HG02798 (cell line): ENCODE measurements around the gene DLGAP1.
"Not testable (repeated sequence)": the region's sequence is repeated elsewhere in the genome, so short reads cannot be mapped to it uniquely, and the experiment has no call there.

Experiments
- ATAC-seq: cut with Tn5 transposase; IDR thresholded peaks from one replicate; pipeline ENCODE4 v1.9.1; 2021; ENCODE audit warnings: mild to moderate bottlenecking; ENCODE audit not compliant: unreplicated experiment, poor library complexity

The DLGAP1 gene

DNA sequence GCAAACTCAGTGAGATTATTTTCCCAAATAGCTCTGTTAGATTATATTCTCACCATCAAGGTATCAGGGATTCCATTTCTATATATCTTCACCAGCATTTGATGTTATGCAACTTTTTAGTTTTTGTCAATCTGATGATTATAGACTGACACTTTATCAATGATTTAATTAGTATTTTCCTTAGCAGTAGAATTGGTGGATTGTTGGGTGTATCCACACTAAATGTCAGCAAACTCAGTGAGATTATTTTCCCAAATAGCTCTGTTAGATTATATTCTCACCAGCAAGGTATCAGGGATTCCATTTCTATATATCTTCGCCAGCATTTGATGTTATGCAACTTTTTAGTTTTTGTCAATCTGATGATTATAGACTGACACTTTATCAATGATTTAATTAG, 432.4 kb downstream of the DLGAP1 start:
- ATAC-seq, result not testable (repeated sequence)

DNA sequence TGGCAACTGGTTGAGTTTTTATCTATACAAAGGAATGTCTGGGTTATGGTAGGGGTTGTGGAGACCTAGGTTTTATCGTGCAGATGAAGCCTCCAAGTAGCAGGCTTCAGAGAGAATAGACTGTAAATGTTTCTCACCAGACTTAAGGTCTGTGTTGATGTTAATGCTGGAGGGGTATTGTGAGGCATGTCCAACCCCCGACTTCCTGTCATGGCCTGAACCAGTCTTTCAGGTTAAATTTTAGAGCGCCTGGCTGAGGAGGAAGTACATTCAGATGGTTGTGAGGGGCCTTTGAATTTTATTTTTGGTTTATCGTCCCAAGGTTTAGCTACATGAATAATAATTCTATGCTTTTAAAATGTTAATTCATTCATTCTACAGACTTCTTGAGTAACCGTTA, 435.1 kb downstream of the DLGAP1 start:
- no peak for ATAC-seq

DNA sequence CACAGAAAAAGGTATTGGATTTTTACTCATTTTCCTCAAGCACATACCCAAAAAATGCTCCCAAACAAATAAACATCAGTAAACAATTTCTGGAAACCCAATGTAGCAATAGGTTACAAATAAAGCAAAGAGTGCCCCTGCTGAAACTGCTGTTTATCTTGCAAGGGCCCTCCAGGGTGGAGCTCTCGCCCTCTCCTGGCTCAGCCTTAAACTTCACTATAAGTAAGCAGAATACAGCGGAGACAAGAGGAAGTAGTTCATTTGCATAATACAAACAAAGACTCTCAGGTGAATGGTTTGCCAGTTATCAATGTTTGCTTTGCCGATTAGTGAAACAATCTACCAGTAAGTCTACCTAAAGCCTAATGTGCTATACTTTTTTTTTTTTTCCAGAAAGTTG, 437.6 kb downstream of the DLGAP1 start:
- ATAC-seq, result peak; percentile 64

- ATAC-seq, result no peak
Observed at GRCh38 chr18:4016391-4017049, 438.6 kb downstream of the DLGAP1 start.

GRCh38 chr18:4007846-4008245, 447.3 kb downstream of the DLGAP1 start:
- ATAC-seq, result no peak

DNA sequence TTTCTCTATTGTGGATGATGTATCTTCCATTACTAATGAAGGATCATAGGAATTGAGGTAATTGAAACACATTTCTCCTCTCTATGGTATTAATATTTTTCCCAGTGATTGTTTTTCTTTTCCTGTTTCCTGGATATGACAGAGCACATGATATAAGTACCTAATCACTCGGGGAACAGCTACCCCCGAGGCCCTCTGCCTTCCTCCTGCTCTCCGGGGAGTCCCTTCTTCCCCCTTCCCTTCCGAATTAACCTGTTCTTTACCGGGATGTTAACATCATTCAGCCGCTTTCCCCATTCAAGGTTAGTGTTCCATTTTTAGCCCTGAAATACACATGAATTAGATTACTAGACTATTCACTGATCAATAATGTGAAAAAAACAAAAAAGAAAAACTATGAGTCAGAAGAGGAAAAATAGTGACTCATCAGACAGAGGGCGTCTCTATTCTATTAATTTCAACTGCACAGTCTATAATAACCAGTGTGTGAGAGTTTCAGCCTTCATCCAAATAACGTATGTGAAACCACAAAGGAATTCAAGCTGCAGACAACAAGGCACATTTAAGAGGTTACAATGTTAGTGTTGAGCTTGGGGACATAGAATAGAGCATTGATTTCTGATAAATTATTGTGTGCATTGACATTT, 450.8 kb downstream of the DLGAP1 start:
- no peak for ATAC-seq

GRCh38 chr18:3998698-3999333, 456.3 kb downstream of the DLGAP1 start:
- no peak for ATAC-seq

DNA sequence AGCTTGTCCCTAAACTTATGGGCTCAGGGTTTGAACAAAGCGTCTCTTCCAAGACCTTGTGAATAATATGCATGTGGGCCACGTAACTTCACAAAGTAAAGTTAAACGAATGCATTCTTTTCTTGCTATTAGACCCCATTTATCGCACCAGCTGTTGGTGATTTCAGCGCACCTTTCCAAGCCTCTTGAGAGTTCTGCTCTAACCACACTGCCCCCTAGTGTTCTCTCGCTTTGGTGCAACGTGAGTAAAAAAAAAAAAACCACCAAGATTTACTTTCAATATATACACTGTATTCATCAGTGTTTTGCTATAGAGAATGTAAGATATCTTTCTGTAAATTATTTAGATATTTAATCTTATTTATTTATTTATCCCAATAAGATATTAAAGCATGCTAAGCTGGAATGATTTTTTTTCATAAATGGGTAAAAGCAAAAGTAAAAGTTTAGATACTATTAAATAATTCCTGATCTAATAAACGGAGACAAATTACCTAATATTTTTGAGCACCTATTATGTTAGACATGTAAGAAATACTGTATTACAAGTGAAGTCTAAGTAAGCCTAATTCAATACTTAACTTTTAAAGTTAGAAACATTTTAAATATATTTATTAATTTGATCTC, 459.5 kb downstream of the DLGAP1 start:
- peak; percentile 71 for ATAC-seq

- ATAC-seq, result no peak
Observed at GRCh38 chr18:3993941-3994687, 461.0 kb downstream of the DLGAP1 start.

DNA sequence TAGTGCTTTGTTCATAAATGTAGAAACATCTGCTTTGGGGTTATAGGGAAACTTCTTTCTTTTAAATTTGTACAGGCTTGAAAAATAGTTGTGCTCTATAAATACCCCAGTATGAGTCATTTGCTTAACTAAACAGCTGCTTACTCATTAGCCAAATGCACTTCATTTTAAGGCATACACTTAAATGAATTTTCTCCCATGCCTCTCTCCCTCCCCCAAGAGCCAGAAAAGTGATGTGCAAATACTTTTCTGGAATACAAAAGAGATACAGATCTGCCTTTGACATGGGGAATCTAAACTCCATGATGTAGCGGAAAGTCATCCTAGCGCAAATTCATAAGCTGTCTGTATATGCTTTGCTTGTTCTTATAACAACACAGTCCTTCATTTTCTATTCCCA, 469.4 kb downstream of the DLGAP1 start:
- no peak for ATAC-seq

DNA sequence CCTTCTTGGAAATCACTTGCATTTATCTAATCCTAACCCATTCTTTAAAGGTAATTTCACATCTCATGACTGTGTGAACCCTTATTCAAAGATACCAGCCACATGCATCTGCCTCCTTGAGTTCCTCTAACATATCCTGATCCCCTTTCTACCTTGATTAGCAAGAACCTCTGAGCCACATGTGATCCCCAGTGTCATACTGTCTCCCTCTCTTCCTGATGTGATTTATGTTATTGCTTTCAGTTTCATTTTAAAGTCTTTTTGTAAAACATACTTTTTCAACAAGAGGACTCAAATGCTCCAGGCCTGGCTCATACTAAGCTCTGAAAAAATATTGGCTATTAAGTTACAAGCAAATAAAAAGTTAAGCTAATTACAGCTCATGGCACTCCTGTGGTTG, 470.1 kb downstream of the DLGAP1 start:
- no peak for ATAC-seq

GRCh38 chr18:3984163-3984757, 470.8 kb downstream of the DLGAP1 start:
- ATAC-seq, result no peak

GRCh38 chr18:3983351-3983969, 471.6 kb downstream of the DLGAP1 start:
- ATAC-seq, result no peak

DNA sequence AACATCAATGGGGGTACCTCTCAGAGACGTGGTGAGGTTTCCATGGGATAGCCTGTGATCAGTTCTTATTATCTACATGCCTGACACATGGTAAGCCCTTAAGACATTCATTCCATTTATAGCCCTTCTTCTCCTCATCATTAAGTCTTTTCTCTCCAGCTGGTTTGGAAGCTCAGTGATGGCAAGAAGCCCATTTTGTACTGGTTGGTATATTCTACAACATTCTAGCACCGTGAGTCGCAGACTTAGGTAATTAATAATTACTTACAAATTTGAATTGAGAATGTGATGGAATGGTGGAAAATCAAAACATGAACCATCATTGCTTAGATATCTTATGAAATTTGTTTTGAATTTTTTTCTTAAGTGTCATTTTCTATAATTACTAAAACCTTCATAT, 472.6 kb downstream of the DLGAP1 start:
- no peak for ATAC-seq

DNA sequence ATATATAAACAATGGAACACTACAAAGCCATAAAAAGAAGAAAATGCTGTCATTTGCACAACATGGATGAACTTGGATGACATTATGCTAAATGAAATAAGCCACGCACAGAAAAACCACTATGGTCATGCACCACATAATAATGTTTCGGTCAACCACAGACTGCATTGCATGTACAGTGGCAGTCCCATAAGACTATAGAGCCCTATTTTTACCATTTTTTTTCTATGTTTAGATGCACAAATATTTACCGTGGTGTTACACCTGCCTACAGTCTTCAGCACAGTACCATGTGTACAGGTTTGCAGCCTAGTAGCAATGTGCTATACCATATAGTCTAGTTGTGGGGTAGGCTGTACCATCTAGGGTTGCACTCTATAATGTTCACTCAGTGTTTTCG, 476.1 kb downstream of the DLGAP1 start:
- no peak for ATAC-seq

GRCh38 chr18:3973191-3973850, 481.8 kb downstream of the DLGAP1 start:
- ATAC-seq, result no peak

GRCh38 chr18:3972291-3972930, 482.7 kb downstream of the DLGAP1 start:
- no peak for ATAC-seq

DNA sequence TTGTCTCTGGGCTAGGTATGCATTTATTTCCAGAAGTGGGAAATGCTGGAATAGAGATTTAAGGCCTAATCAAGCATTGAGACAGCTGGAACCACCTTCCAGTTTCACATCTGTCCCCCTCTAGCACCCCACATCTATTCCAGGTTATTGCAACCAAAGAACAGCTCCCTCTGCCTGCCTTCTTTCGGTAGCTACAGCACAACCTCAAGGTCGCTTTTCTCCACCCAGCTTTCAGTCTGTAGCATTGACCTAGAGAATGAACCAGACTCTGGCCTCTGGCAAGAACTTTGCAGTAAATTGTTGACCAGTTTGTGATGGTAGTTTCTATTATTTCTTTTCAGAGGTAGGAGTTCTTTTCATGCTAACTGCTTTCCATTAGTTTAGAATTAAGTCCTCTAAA, 484.2 kb downstream of the DLGAP1 start:
- no peak for ATAC-seq
